Retinal pigment epithelial cell (primary cell): ENCODE measurements around the gene HOXB2.
A peak's percentile ranks its signal among the peaks of the same experiment; 100 is the strongest.
"Not testable (repeated sequence)": the region's sequence is repeated elsewhere in the genome, so short reads cannot be mapped to it uniquely, and the experiment has no call there.

ENCODE experiments used
- DNase-seq: peaks from one replicate; pipeline ENCODE4 v3.0.0-alpha.2; 2010; ENCODE audit warnings: low read depth
- H3K4me3 ChIP-seq: 2 replicates; pipeline ENCODE4 v1.5.1; 2011; ENCODE audit warnings: mild to moderate bottlenecking, low read length, control low read depth, moderate library complexity
- CTCF ChIP-seq: conservative IDR thresholded peaks from 2 replicates; pipeline ENCODE4 v1.5.1; 2011; ENCODE audit warnings: low read depth, low read length, control low read depth, inconsistent platforms

HOXB2 gene

GRCh38 chr17:48542114-48542656 lies 2.7 kb downstream of the HOXB2 start:
- no peak for TF ChIP-seq CTCF
- DNase-seq: no peak

GRCh38 chr17:48541577-48542113 lies 3.3 kb downstream of the HOXB2 start:
- peak overlapping the region; percentile 39 for H3K4me3 ChIP-seq
- no peak for DNase-seq
- TF ChIP-seq CTCF: no peak

More at GRCh38 chr17:48542114-48542656, 2.7 kb downstream of the HOXB2 start:
- H3K4me3 ChIP-seq: peak overlapping the region; percentile 39

- DNase-seq: no peak
- peak overlapping the region; percentile 39 for H3K4me3 ChIP-seq
- TF ChIP-seq CTCF: no peak
Measured at GRCh38 chr17:48541036-48541576, 3.8 kb downstream of the HOXB2 start.

GRCh38 chr17:48540213-48540612 lies 4.7 kb downstream of the HOXB2 start:
- no peak for DNase-seq
- H3K4me3 ChIP-seq: no peak overlapping the region

GRCh38 chr17:48539177-48539576 lies 5.7 kb downstream of the HOXB2 start:
- no peak for DNase-seq
- no peak overlapping the region for H3K4me3 ChIP-seq
- no peak for TF ChIP-seq CTCF

More at GRCh38 chr17:48540213-48540612, 4.7 kb downstream of the HOXB2 start:
- no peak for TF ChIP-seq CTCF

- DNase-seq: no peak
- H3K4me3 ChIP-seq: no peak overlapping the region
- TF ChIP-seq CTCF: no peak
Measured at GRCh38 chr17:48537316-48537715, 7.6 kb downstream of the HOXB2 start.

GRCh38 chr17:48535793-48536559 lies 8.9 kb downstream of the HOXB2 start:
- DNase-seq, H3K4me3 ChIP-seq: not testable (repeated sequence)
